SH-SY5Y (cell line): ENCODE results near the gene ZNF648.

Experiments
- GATA2 ChIP-seq: IDR thresholded peaks from 2 replicates; pipeline ENCODE4 v1.6.1; 2011; ENCODE audit warnings: mild to moderate bottlenecking, low read depth, low read length
- GATA3 ChIP-seq: IDR thresholded peaks from 2 replicates; pipeline ENCODE4 v1.6.1; 2011; ENCODE audit warnings: low read depth, mild to moderate bottlenecking, low read length, moderate library complexity

- TF ChIP-seq GATA3, result no peak
- TF ChIP-seq GATA2, result no peak
These were observed 49.1 kb upstream of the ZNF648 start for GRCh38 chr1:182110635-182111034.
